OCI-LY1 (cell line): Measurements from ENCODE around the gene LMOD1.
"Not testable (repeated sequence)": the region's sequence is repeated elsewhere in the genome, so short reads cannot be mapped to it uniquely, and the experiment has no call there.

Experiments used
- H2AFZ ChIP-seq: fragments of 200-600 bp; sonication (generic), shearing (Covaris generic); 2 replicates; pipeline ENCODE4 v1.6.0; 2014; ENCODE audit warnings: antibody characterized with exemption, mild to moderate bottlenecking, low read length
- H3F3A ChIP-seq: fragments of 200-600 bp; sonication (generic), shearing (Covaris generic); 2 replicates; pipeline ENCODE4 v1.6.0; 2014; ENCODE audit warnings: mild to moderate bottlenecking, antibody characterized with exemption, low read length, moderate library complexity; ENCODE audit not compliant: insufficient read depth
- H3K27ac ChIP-seq: fragments of 200-600 bp; sonication (generic); 2 replicates; pipeline ENCODE4 v1.5.1; 2014; ENCODE audit warnings: low read length, mixed run types, mild to moderate bottlenecking, low read depth; ENCODE audit not compliant: poor library complexity, severe bottlenecking
- H3K27me3 ChIP-seq: fragments of 200-600 bp; sonication (generic); 2 replicates; pipeline ENCODE4 v1.6.0; 2014; ENCODE audit warnings: antibody characterized with exemption, mild to moderate bottlenecking, low read length, moderate library complexity; ENCODE audit not compliant: insufficient read depth
- H3K36me3 ChIP-seq: fragments of 200-600 bp; sonication (generic); 2 replicates; pipeline ENCODE4 v1.6.1; 2014; ENCODE audit warnings: mild to moderate bottlenecking, antibody characterized with exemption, low read length, moderate library complexity, mixed read lengths; ENCODE audit not compliant: insufficient read depth
- H3K4me1 ChIP-seq: fragments of 200-600 bp; sonication (generic); 2 replicates; pipeline ENCODE4 v1.5.1; 2014; ENCODE audit warnings: mild to moderate bottlenecking, low read length, moderate library complexity; ENCODE audit not compliant: insufficient read depth, severe bottlenecking
- H3K4me2 ChIP-seq: fragments of 200-600 bp; sonication (generic), shearing (Covaris generic); 2 replicates; pipeline ENCODE4 v1.6.1; 2014; ENCODE audit warnings: low read length
- H3K4me3 ChIP-seq: fragments of 200-600 bp; sonication (generic); 2 replicates; pipeline ENCODE4 v1.5.1; 2014; ENCODE audit warnings: low read length, low read depth, mild to moderate bottlenecking, mixed read lengths; ENCODE audit not compliant: poor library complexity, severe bottlenecking
- H3K79me2 ChIP-seq: fragments of 200-600 bp; shearing (Covaris generic); 2 replicates; pipeline ENCODE4 v1.6.1; 2016; ENCODE audit warnings: mixed run types, low read length, mixed read lengths; ENCODE audit not compliant: insufficient read depth
- H3K9ac ChIP-seq: fragments of 200-600 bp; sonication (generic), shearing (Covaris generic); 2 replicates; pipeline ENCODE4 v1.6.1; 2014; ENCODE audit warnings: mild to moderate bottlenecking, low read length, mixed read lengths
- H3K9me2 ChIP-seq: fragments of 200-600 bp; sonication (generic), shearing (Covaris generic); 2 replicates; pipeline ENCODE4 v1.6.1; 2014; ENCODE audit warnings: low read depth, mild to moderate bottlenecking, low read length, mixed read lengths
- H3K9me3 ChIP-seq: fragments of 200-600 bp; shearing (Covaris generic); 2 replicates; pipeline ENCODE4 v1.6.1; 2014; ENCODE audit warnings: low read length, mixed read lengths
- H4K20me1 ChIP-seq: fragments of 200-600 bp; sonication (generic), shearing (Covaris generic); 2 replicates; pipeline ENCODE4 v1.6.0; 2016; ENCODE audit warnings: mild to moderate bottlenecking, low read length; ENCODE audit not compliant: insufficient read depth
- CTCF ChIP-seq: fragments of 200-600 bp; sonication (generic), shearing (Covaris generic); IDR thresholded peaks from 2 replicates; pipeline ENCODE4 v1.5.1; 2017; ENCODE audit warnings: mild to moderate bottlenecking, antibody characterized with exemption, low read length, moderate library complexity, mixed read lengths
- EZH2 ChIP-seq: fragments of 200-600 bp; sonication (generic), shearing (Covaris generic); IDR thresholded peaks from 2 replicates; pipeline ENCODE4 v1.8.0; 2017; ENCODE audit warnings: borderline replicate concordance, mixed run types, mild to moderate bottlenecking, antibody characterized with exemption, low read length, moderate library complexity, mixed read lengths

LMOD1 gene

GRCh38 chr1:201904579-201904978, 41.8 kb downstream of the LMOD1 start:
- Histone ChIP-seq H3K9ac (no peak overlapping the region), H3K27me3 (0 out of 2 replicates have a peak, but pooled peaks cover 8% of the 10 kb centered on the region), H4K20me1 (no peaks in the 10 kb centered on the region), H3K79me2 (no peaks in the 10 kb centered on the region), H3K9me2 (no peaks in the 10 kb centered on the region), H3K4me2 (no peak overlapping the region), H3K4me3 (no peak overlapping the region), H3F3A (no peaks in the 10 kb centered on the region), H3K27ac (no peak overlapping the region), H3K36me3 (no peaks in the 10 kb centered on the region), H3K9me3 (no peaks in the 10 kb centered on the region), H2AFZ (no peak overlapping the region), H3K4me1 (no peaks in the 10 kb centered on the region)
- TF ChIP-seq CTCF (no peak), EZH2 (no peak)

- Histone ChIP-seq H3K9ac (no peak overlapping the region), H3K9me2 (no peaks in the 10 kb centered on the region), H3K36me3 (no peaks in the 10 kb centered on the region), H2AFZ (no peak overlapping the region), H3K27ac (no peak overlapping the region), H3K27me3 (no peaks in the 10 kb centered on the region), H3K4me2 (no peak overlapping the region), H3K9me3 (no peaks in the 10 kb centered on the region), H3F3A (no peaks in the 10 kb centered on the region), H3K4me3 (no peak overlapping the region), H4K20me1 (no peaks in the 10 kb centered on the region), H3K79me2 (no peaks in the 10 kb centered on the region), H3K4me1 (no peaks in the 10 kb centered on the region)
- no peak for TF ChIP-seq CTCF
- no peak for TF ChIP-seq EZH2
Observed at GRCh38 chr1:201903135-201903534, 43.2 kb downstream of the LMOD1 start.

- Histone ChIP-seq H3K9me2 (no peaks in the 10 kb centered on the region), H3K4me2 (no peak overlapping the region), H4K20me1 (no peaks in the 10 kb centered on the region), H3K27ac (no peak overlapping the region), H3K9me3 (no peaks in the 10 kb centered on the region), H3K4me1 (no peaks in the 10 kb centered on the region), H3K79me2 (no peaks in the 10 kb centered on the region), H3K4me3 (no peak overlapping the region), H3K9ac (no peak overlapping the region), H3K36me3 (no peaks in the 10 kb centered on the region), H3K27me3 (no peaks in the 10 kb centered on the region), H3F3A (no peaks in the 10 kb centered on the region), H2AFZ (no peak overlapping the region)
- no peak for TF ChIP-seq EZH2
- no peak for TF ChIP-seq CTCF
Observed at GRCh38 chr1:201902198-201902597, 44.1 kb downstream of the LMOD1 start.

GRCh38 chr1:201901036-201901435, 45.3 kb downstream of the LMOD1 start:
- not testable (repeated sequence) for H3F3A ChIP-seq, H3K27me3 ChIP-seq, H3K9me2 ChIP-seq, H3K4me3 ChIP-seq, H3K9ac ChIP-seq, H3K9me3 ChIP-seq, H3K4me2 ChIP-seq, H3K27ac ChIP-seq, H4K20me1 ChIP-seq, H3K79me2 ChIP-seq, H2AFZ ChIP-seq, H3K4me1 ChIP-seq, H3K36me3 ChIP-seq
